Neural cell (in vitro differentiated cells): ENCODE data around the gene FGF11. TPM values are rescaled to one million over a fixed set of nuclear protein-coding genes. Genes with fewer than 3 reads are reported as not detected.

Experiments
- H2AFZ ChIP-seq: fragments of 200-600, 300-800 bp; sonication (generic), shearing (Covaris generic); 2 replicates; pipeline ENCODE4 v1.6.0; 2014; ENCODE audit warnings: low read depth, mild to moderate bottlenecking, antibody characterized with exemption, low read length, moderate library complexity
- H3F3A ChIP-seq: fragments of 200-600 bp; shearing (Covaris generic); 2 replicates; pipeline ENCODE4 v1.6.1; 2016; ENCODE audit warnings: mild to moderate bottlenecking, moderate library complexity, mixed read lengths, antibody characterized with exemption, low read length; ENCODE audit not compliant: insufficient read depth, poor library complexity, severe bottlenecking
- H3K27ac ChIP-seq: fragments of 200-600, 300-800 bp; sonication (generic), shearing (Covaris generic); 2 replicates; pipeline ENCODE4 v1.5.1; 2014; ENCODE audit warnings: mild to moderate bottlenecking, low read length, moderate library complexity
- H3K27me3 ChIP-seq: fragments of 300-800, 200-600 bp; sonication (generic), shearing (Covaris generic); 2 replicates; pipeline ENCODE4 v1.6.0; 2014; ENCODE audit warnings: mild to moderate bottlenecking, low read depth, low read length, moderate library complexity; ENCODE audit not compliant: insufficient read depth
- H3K36me3 ChIP-seq: fragments of 300-800, 200-600 bp; sonication (generic), shearing (Covaris generic); 2 replicates; pipeline ENCODE4 v1.5.1; 2014; ENCODE audit warnings: mild to moderate bottlenecking, antibody characterized with exemption, low read length, moderate library complexity; ENCODE audit not compliant: insufficient read depth
- H3K4me2 ChIP-seq: fragments of 300-800, 200-600 bp; sonication (generic), shearing (Covaris generic); 2 replicates; pipeline ENCODE4 v1.6.0; 2014; ENCODE audit warnings: mild to moderate bottlenecking, low read length
- H3K4me3 ChIP-seq: fragments of 300-800, 200-600 bp; sonication (generic), shearing (Covaris generic); 2 replicates; pipeline ENCODE4 v1.5.1; 2014; ENCODE audit warnings: mild to moderate bottlenecking, low read length, moderate library complexity
- H3K79me2 ChIP-seq: fragments of 200-600 bp; shearing (Covaris generic); replicated peaks from 2 replicates; pipeline ENCODE4 v1.6.0; 2014; ENCODE audit warnings: mild to moderate bottlenecking, low read length, moderate library complexity; ENCODE audit not compliant: insufficient read depth
- H3K9ac ChIP-seq: fragments of 300-800, 200-600 bp; sonication (generic), shearing (Covaris generic); 2 replicates; pipeline ENCODE4 v1.6.1; 2016; ENCODE audit warnings: mild to moderate bottlenecking, low read length, mixed read lengths
- H3K9me2 ChIP-seq: fragments of 200-600 bp; shearing (Covaris generic); 2 replicates; pipeline ENCODE4 v1.6.1; 2016; ENCODE audit warnings: mild to moderate bottlenecking, low read length, mixed read lengths; ENCODE audit not compliant: insufficient read depth
- H3K9me3 ChIP-seq: fragments of 200-600, 300-800 bp; sonication (generic), shearing (Covaris generic); 2 replicates; pipeline ENCODE4 v1.6.1; 2016; ENCODE audit warnings: mild to moderate bottlenecking, mixed run types, low read length, moderate library complexity, mixed read lengths
- H4K20me1 ChIP-seq: fragments of 200-600 bp; shearing (Covaris generic); 2 replicates; pipeline ENCODE4 v1.6.1; 2016; ENCODE audit warnings: mild to moderate bottlenecking, mixed run types; ENCODE audit not compliant: insufficient read depth
- CTCF ChIP-seq: fragments of 450-650 bp; IDR thresholded peaks from 2 replicates; pipeline ENCODE4 v1.5.1; 2014; ENCODE audit warnings: antibody characterized with exemption, mild to moderate bottlenecking, moderate library complexity; ENCODE audit not compliant: poor library complexity, severe bottlenecking
- EP300 ChIP-seq: fragments of 450-650 bp; conservative IDR thresholded peaks from 2 replicates; pipeline ENCODE4 v1.6.1; 2014; ENCODE audit warnings: antibody characterized with exemption, mild to moderate bottlenecking, moderate library complexity; ENCODE audit not compliant: poor library complexity, severe bottlenecking
- EZH2 ChIP-seq: fragments of 200-600, 300-800 bp; shearing (Covaris generic), sonication (generic); IDR thresholded peaks from 2 replicates; pipeline ENCODE4 v1.6.1; 2014; ENCODE audit warnings: antibody characterized with exemption, low read length, borderline replicate concordance, mild to moderate bottlenecking; ENCODE audit not compliant: insufficient read depth, poor library complexity, severe bottlenecking
- MXI1 ChIP-seq: fragments of 450-650 bp; conservative IDR thresholded peaks from 2 replicates; pipeline ENCODE4 v1.6.1; 2014; ENCODE audit warnings: antibody characterized with exemption, mild to moderate bottlenecking; ENCODE audit not compliant: poor library complexity, severe bottlenecking
- POLR2AphosphoS5 ChIP-seq: IDR thresholded peaks from 2 replicates; pipeline ENCODE4 v1.6.1; 2012
- RAD21 ChIP-seq: fragments of 450-650 bp; conservative IDR thresholded peaks from 2 replicates; pipeline ENCODE4 v1.6.1; 2014; ENCODE audit warnings: antibody characterized with exemption, mild to moderate bottlenecking, moderate library complexity
- REST ChIP-seq: IDR thresholded peaks from 2 replicates; pipeline ENCODE4 v1.6.1; 2012; ENCODE audit warnings: borderline replicate concordance
- SMC3 ChIP-seq: fragments of 450-650 bp; conservative IDR thresholded peaks from 2 replicates; pipeline ENCODE4 v1.6.1; 2014; ENCODE audit warnings: antibody characterized with exemption, mild to moderate bottlenecking, moderate library complexity; ENCODE audit not compliant: poor library complexity
- TAF1 ChIP-seq: IDR thresholded peaks from 2 replicates; pipeline ENCODE4 v1.6.1; 2012; ENCODE audit warnings: low read depth
- polyA plus RNA-seq: library from polyadenylated mRNA; depleted of rRNA; stranded (reverse); fragments of >200 nt; gene quantifications from 2 replicates; pipeline ENCODE4 v1.2.3, GENCODE V29; 2014

FGF11 gene
- polyA plus RNA-seq, 1 donor from 2014 or later = 16.4 TPM

GRCh38 chr17:7431231-7431630, 8.1 kb upstream of the FGF11 start:
- Histone ChIP-seq H3K9ac (no peak overlapping the region), H3K27me3 (peaks cover 14% of the 10 kb centered on the region), H3K9me2 (no peaks in the 10 kb centered on the region), H3K27ac (no peak overlapping the region), H3K4me3 (no peak overlapping the region), H3K9me3 (no peaks in the 10 kb centered on the region), H3K36me3 (no peaks in the 10 kb centered on the region), H3F3A (no peaks in the 10 kb centered on the region), H3K4me2 (no peak overlapping the region), H3K79me2 (no peaks in the 10 kb centered on the region), H4K20me1 (no peaks in the 10 kb centered on the region), H2AFZ (no peak overlapping the region)
- TF ChIP-seq CTCF = no peak
- TF ChIP-seq MXI1 = no peak
- no peak for TF ChIP-seq SMC3
- no peak for TF ChIP-seq EZH2
- TF ChIP-seq POLR2AphosphoS5 = no peak
- TF ChIP-seq TAF1 = no peak

GRCh38 chr17:7432296-7432695, 7.0 kb upstream of the FGF11 start:
- H3K79me2 ChIP-seq = no peaks in the 10 kb centered on the region
- no peaks in the 10 kb centered on the region for H3K36me3 ChIP-seq
- no peaks in the 10 kb centered on the region for H4K20me1 ChIP-seq
- TF ChIP-seq SMC3 = no peak
- TF ChIP-seq TAF1 = no peak
- no peak for TF ChIP-seq RAD21
- TF ChIP-seq EZH2 = no peak
- no peak for TF ChIP-seq CTCF
- no peak for TF ChIP-seq REST
- no peak for TF ChIP-seq POLR2AphosphoS5
- no peak for TF ChIP-seq EP300
- TF ChIP-seq MXI1 = no peak
- H3K9ac ChIP-seq = no peak overlapping the region
- H2AFZ ChIP-seq = no peak overlapping the region
- H3K4me2 ChIP-seq = no peak overlapping the region
- H3K27ac ChIP-seq = no peak overlapping the region
- H3K27me3 ChIP-seq = peaks cover 23% of the 10 kb centered on the region
- H3K9me2 ChIP-seq = no peaks in the 10 kb centered on the region
- no peak overlapping the region for H3K4me3 ChIP-seq
- H3K9me3 ChIP-seq = no peaks in the 10 kb centered on the region
- no peaks in the 10 kb centered on the region for H3F3A ChIP-seq
